Endodermal cell (in vitro differentiated cells): ENCODE measurements around the gene SAP30. TPM values are rescaled to one million over a fixed set of nuclear protein-coding genes. Genes with fewer than 3 reads are reported as not detected.

ENCODE experiments used
- DNase-seq: peaks from one replicate; pipeline ENCODE4 v3.0.0-alpha.2; 2017
- H3K27ac ChIP-seq: 2 replicates; pipeline ENCODE4 v1.5.1; 2013; ENCODE audit warnings: mild to moderate bottlenecking, low read depth, low read length, moderate library complexity
- H3K27me3 ChIP-seq: 2 replicates; pipeline ENCODE4 v1.6.1; 2013; ENCODE audit warnings: mild to moderate bottlenecking, low read length, moderate library complexity; ENCODE audit not compliant: insufficient read depth, control insufficient read depth, poor library complexity, severe bottlenecking
- H3K36me3 ChIP-seq: 2 replicates; pipeline ENCODE4 v1.7.0; 2013; ENCODE audit warnings: mild to moderate bottlenecking, low read length, moderate library complexity; ENCODE audit not compliant: control insufficient read depth, insufficient read depth
- H3K4me1 ChIP-seq: one replicate; pipeline ENCODE4 v1.7.0; 2013; ENCODE audit warnings: low read length; ENCODE audit not compliant: control insufficient read depth, insufficient read depth
- H3K4me3 ChIP-seq: 2 replicates; pipeline ENCODE4 v1.5.1; 2013; ENCODE audit warnings: mild to moderate bottlenecking, low read length, moderate library complexity
- H3K9ac ChIP-seq: 2 replicates; pipeline ENCODE4 v1.6.1; 2013; ENCODE audit warnings: mild to moderate bottlenecking, low read length, moderate library complexity; ENCODE audit not compliant: poor library complexity, severe bottlenecking; ENCODE audit errors: extremely low read depth
- H3K9me3 ChIP-seq: 2 replicates; pipeline ENCODE4 v1.6.1; 2013; ENCODE audit warnings: mild to moderate bottlenecking, low read length, moderate library complexity; ENCODE audit not compliant: control insufficient read depth
- H3K27ac Mint-ChIP-seq: 2 replicates; pipeline ENCODE4 v1.8.0; 2020; ENCODE audit warnings: mixed read lengths
- H3K27me3 Mint-ChIP-seq: 2 replicates; pipeline ENCODE4 v1.8.0; 2021; ENCODE audit warnings: mild to moderate bottlenecking, mixed read lengths; ENCODE audit not compliant: insufficient read depth
- H3K36me3 Mint-ChIP-seq: 2 replicates; pipeline ENCODE4 v1.8.0; 2020; ENCODE audit warnings: low read depth, mixed read lengths
- H3K4me1 Mint-ChIP-seq: 2 replicates; pipeline ENCODE4 v1.8.0; 2020; ENCODE audit warnings: mixed read lengths
- H3K4me3 Mint-ChIP-seq: 2 replicates; pipeline ENCODE4 v1.8.0; 2020; ENCODE audit warnings: mild to moderate bottlenecking, moderate library complexity, mixed read lengths
- H3K9me3 Mint-ChIP-seq: 2 replicates; pipeline ENCODE4 v1.8.0; 2020; ENCODE audit warnings: mild to moderate bottlenecking, mixed read lengths
- CTCF ChIP-seq: fragments of 200-600 bp; sonication (generic); conservative IDR thresholded peaks from 2 replicates; pipeline ENCODE4 v1.5.0; 2021; ENCODE audit warnings: antibody characterized with exemption, mild to moderate bottlenecking
- WGBS, 2 experiments: methylation state at CpG; one replicate each; pipeline versions ENCODE4 v1.1.5 to v1.1.7; 2013; ENCODE audit warnings: missing lambda C conversion rate in 2 of 2, mixed read lengths in 1 of 2; ENCODE audit not compliant: insufficient coverage in 1 of 2, insufficient read length in 1 of 2; 5-methylcytosine and 5-hydroxymethylcytosine counted together
- total RNA-seq, 2 donors: library from RNA; stranded (reverse); fragmentation: NEBNext Ultra II Directional in 1 of 2; extraction: Animal tissue kit (Norgen Biotek cat#: 25700) in 1 of 2; gene quantifications; 2 replicates in 1 of 2; 3 replicates in 1 of 2; pipeline ENCODE4 v1.2.1, GENCODE V29; 2021

The SAP30 gene
- total RNA-seq, 2 donors from 2014 or later: 8.7 to 10.8 TPM

- Histone ChIP-seq H3K9me3 (no peaks in the 10 kb centered on the region), H3K36me3 (no peaks in the 10 kb centered on the region), H3K4me1 (no peaks in the 10 kb centered on the region), H3K4me3 (peak overlapping the region; percentile 99), H3K9ac (peak overlapping the region; percentile 66), H3K27ac (peak overlapping the region; percentile 97), H3K27me3 (no peaks in the 10 kb centered on the region)
- Mint-ChIP-seq H3K9me3 (no peaks in the 10 kb centered on the region), H3K27me3 (no peaks in the 10 kb centered on the region), H3K4me3 (peak overlapping the region; percentile 91), H3K36me3 (peaks cover 2% of the 10 kb centered on the region), H3K27ac (peak overlapping the region; percentile 82), H3K4me1 (peaks cover 5% of the 10 kb centered on the region)
- 0% methylated on average over 19 to 68 of the region's 68 CpGs for WGBS, 2 experiments
- peak; percentile 85 for DNase-seq
- TF ChIP-seq CTCF: no peak
Measured at GRCh38 chr4:173371292-173372192, 788 bp downstream of the SAP30 start.

- H3K27me3 ChIP-seq: no peaks in the 10 kb centered on the region
- Mint-ChIP-seq H3K4me1 (peaks cover 10% of the 10 kb centered on the region), H3K9me3 (no peaks in the 10 kb centered on the region), H3K27ac (no peak overlapping the region), H3K4me3 (no peak overlapping the region), H3K36me3 (peaks cover 2% of the 10 kb centered on the region), H3K27me3 (no peaks in the 10 kb centered on the region)
- H3K4me1 ChIP-seq: no peaks in the 10 kb centered on the region
- no peak for TF ChIP-seq CTCF
- no peaks in the 10 kb centered on the region for H3K36me3 ChIP-seq
- no peak overlapping the region for H3K4me3 ChIP-seq
- H3K9ac ChIP-seq: no peak overlapping the region
- H3K27ac ChIP-seq: no peak overlapping the region
- no peaks in the 10 kb centered on the region for H3K9me3 ChIP-seq
- DNase-seq: no peak
- WGBS, 2 experiments: 100% methylated on average over 1 of the region's 2 CpGs; no CpG with 5 or more reads in 1 of the 2 experiments
Measured at GRCh38 chr4:173374588-173374987, 3.8 kb downstream of the SAP30 start.

GRCh38 chr4:173379929-173380328 is 9.2 kb downstream of the SAP30 start:
- Histone ChIP-seq H3K36me3 (no peaks in the 10 kb centered on the region), H3K4me1 (no peaks in the 10 kb centered on the region), H3K27ac (no peak overlapping the region), H3K27me3 (no peaks in the 10 kb centered on the region), H3K9ac (no peak overlapping the region), H3K9me3 (no peaks in the 10 kb centered on the region), H3K4me3 (no peak overlapping the region)
- Mint-ChIP-seq H3K27ac (no peak overlapping the region), H3K4me3 (no peak overlapping the region), H3K9me3 (no peaks in the 10 kb centered on the region), H3K27me3 (no peaks in the 10 kb centered on the region), H3K36me3 (no peaks in the 10 kb centered on the region), H3K4me1 (peaks cover 11% of the 10 kb centered on the region)
- no peak for TF ChIP-seq CTCF
- WGBS, 2 experiments: 94 to 100% methylated on average over 1 to 3 of the region's 3 CpGs
- DNase-seq: no peak
